Left lung (tissue), 10 donors: ENCODE results near the gene RASSF8. TPM values are rescaled to one million over a fixed set of nuclear protein-coding genes. Genes with fewer than 3 reads are reported as not detected.

Experiments
- ATAC-seq: fragments of 200-7000 bp; cut with Tn5 transposase; one replicate; pipeline ENCODE4 v1.9.1; 2020; ENCODE audit warnings: moderate library complexity
- DNase-seq, 4 donors: peaks; one replicate each; pipeline ENCODE4 v3.0.0-alpha.2; 2013 to 2020
- H3K27ac ChIP-seq, 2 donors: fragments of 200-600 bp; sonication (generic) in 1 of 2; one replicate each; pipeline versions ENCODE4 v1.5.0 to v1.8.0; 2020 to 2021
- H3K27me3 ChIP-seq, 2 donors: fragments of 200-600 bp; sonication (generic) in 1 of 2; one replicate each; pipeline versions ENCODE4 v1.5.0 to v1.8.0; 2020 to 2021
- H3K36me3 ChIP-seq, 2 donors: fragments of 200-600 bp; sonication (generic) in 1 of 2; one replicate each; pipeline versions ENCODE4 v1.5.0 to v1.8.0; 2020 to 2021
- H3K4me1 ChIP-seq, 2 donors: fragments of 200-600 bp; one replicate each; pipeline ENCODE4 v1.8.0; 2021
- H3K4me3 ChIP-seq, 2 donors: fragments of 200-600 bp; sonication (generic) in 1 of 2; one replicate each; pipeline versions ENCODE4 v1.5.0 to v1.8.0; 2020 to 2021; ENCODE audit warnings: mild to moderate bottlenecking in 1 of 2
- H3K9me3 ChIP-seq, 2 donors: fragments of 200-600 bp; sonication (generic) in 1 of 2; one replicate each; pipeline versions ENCODE4 v1.5.0 to v1.8.0; 2020 to 2021
- CTCF ChIP-seq, 2 donors: fragments of 200-600 bp; sonication (generic) in 1 of 2; IDR thresholded peaks; one replicate each; pipeline versions ENCODE4 v1.5.0 to v1.8.0; 2021; ENCODE audit warnings: antibody characterized with exemption in 2 of 2
- intact Hi-C, 2 donors: fragments of 100-400 bp; cut with DNase I; formaldehyde crosslinking; loops; one replicate each; pipeline versions ENCODE4 v1.11.2 to v1.14.2; 2022
- polyA plus RNA-seq, 6 donors: library from polyadenylated mRNA; unstranded; fragments of 120-200 nt; gene quantifications; one replicate each; pipeline ENCODE4 v1.2.1, GENCODE V29; 2013; ENCODE audit not compliant: insufficient read length in 6 of 6
- total RNA-seq, 2 donors: library from RNA; stranded (reverse); fragmentation: NEBNext Ultra II Directional; extraction: Animal tissue kit (Norgen Biotek cat#: 25700); gene quantifications; one replicate each; pipeline ENCODE4 v1.2.1, GENCODE V29; 2021
- donor health status: DM: no; HTN: yes; CAD: no.
- donor health status: DM: no; HTN: no; CAD: no.

RASSF8 gene
- total and polyA plus RNA-seq, 8 donors, result 32.5 to 45.3 (median 37.1) TPM

GRCh38 chr12:25959071-25959961, 834 bp downstream of the RASSF8 start:
- H3K36me3 ChIP-seq, result no peaks in the 10 kb centered on the region
- H3K4me1 ChIP-seq, result peaks cover 9 to 27% of the 10 kb centered on the region in 2 donors
- ATAC-seq (peak; percentile 55), DNase-seq (peak; percentile 48 to 83 (median 52))
- no peak for TF ChIP-seq CTCF (IDR thresholded peaks at IDR 0.05)
- peaks cover 0 to 41% of the 10 kb centered on the region in 2 donors for H3K27me3 ChIP-seq
- no peaks in the 10 kb centered on the region for H3K9me3 ChIP-seq
- H3K4me3 ChIP-seq, result peak overlapping the region; percentile 47 to 63
- peak overlapping the region; percentile 84 to 88 for H3K27ac ChIP-seq
- intact Hi-C loops, result no loop called here

GRCh38 chr12:25960143-25960542, 1.7 kb downstream of the RASSF8 start:
- DNase-seq (peak in 1 of 4 donors; percentile 19), ATAC-seq (peak; percentile 33)
- intact Hi-C loops, result no loop called here
- peaks cover 0 to 41% of the 10 kb centered on the region in 2 donors for H3K27me3 ChIP-seq
- peaks cover 9 to 27% of the 10 kb centered on the region in 2 donors for H3K4me1 ChIP-seq
- no peak for TF ChIP-seq CTCF (IDR thresholded peaks at IDR 0.05)
- no peaks in the 10 kb centered on the region for H3K36me3 ChIP-seq
- H3K27ac ChIP-seq, result peak overlapping the region; percentile 84 to 88
- no peaks in the 10 kb centered on the region for H3K9me3 ChIP-seq
- H3K4me3 ChIP-seq, result peak overlapping the region; percentile 47 to 63

- peaks cover 0 to 41% of the 10 kb centered on the region in 2 donors for H3K27me3 ChIP-seq
- no peak overlapping the region for H3K4me3 ChIP-seq
- no peak overlapping the region for H3K27ac ChIP-seq
- H3K36me3 ChIP-seq, result no peaks in the 10 kb centered on the region
- H3K9me3 ChIP-seq, result no peaks in the 10 kb centered on the region
- ATAC-seq, result no peak
- H3K4me1 ChIP-seq, result peaks cover 9 to 27% of the 10 kb centered on the region in 2 donors
- TF ChIP-seq CTCF (IDR thresholded peaks at IDR 0.05), result no peak
- DNase-seq, result no peak
- intact Hi-C loops, result no loop called here
These were observed 2.5 kb downstream of the RASSF8 start for GRCh38 chr12:25960961-25961360.

- H3K4me3 ChIP-seq, result no peak overlapping the region
- H3K36me3 ChIP-seq, result no peaks in the 10 kb centered on the region
- ATAC-seq (no peak), DNase-seq (no peak)
- peaks cover 0 to 26% of the 10 kb centered on the region in 2 donors for H3K27me3 ChIP-seq
- no peak for TF ChIP-seq CTCF (IDR thresholded peaks at IDR 0.05)
- peaks cover 9 to 27% of the 10 kb centered on the region in 2 donors for H3K4me1 ChIP-seq
- no peak overlapping the region for H3K27ac ChIP-seq
- H3K9me3 ChIP-seq, result no peaks in the 10 kb centered on the region
- intact Hi-C loops, result no loop called here
These were observed 4.5 kb downstream of the RASSF8 start for GRCh38 chr12:25962932-25963525.

GRCh38 chr12:25965682-25966081, 7.2 kb downstream of the RASSF8 start:
- Histone ChIP-seq H3K4me3 (no peak overlapping the region), H3K27me3 (peaks cover 0 to 5% of the 10 kb centered on the region in 2 donors), H3K4me1 (peaks cover under 1 to 15% of the 10 kb centered on the region in 2 donors), H3K36me3 (no peaks in the 10 kb centered on the region), H3K27ac (no peak overlapping the region), H3K9me3 (no peaks in the 10 kb centered on the region)
- DNase-seq (no peak), ATAC-seq (no peak)
- intact Hi-C loops, result no loop called here
- TF ChIP-seq CTCF (IDR thresholded peaks at IDR 0.05), result no peak
